NCI-H2196 treated with DMSO at 0.1 percent for 48 hours (cell line): ENCODE results near the gene PAPOLG.

Source experiments
- DNase-seq: peaks from one replicate; lab custom pipeline; 2025; ENCODE audit not compliant: unreplicated experiment; lab: John Stamatoyannopoulos, UW

Gene PAPOLG

DNA sequence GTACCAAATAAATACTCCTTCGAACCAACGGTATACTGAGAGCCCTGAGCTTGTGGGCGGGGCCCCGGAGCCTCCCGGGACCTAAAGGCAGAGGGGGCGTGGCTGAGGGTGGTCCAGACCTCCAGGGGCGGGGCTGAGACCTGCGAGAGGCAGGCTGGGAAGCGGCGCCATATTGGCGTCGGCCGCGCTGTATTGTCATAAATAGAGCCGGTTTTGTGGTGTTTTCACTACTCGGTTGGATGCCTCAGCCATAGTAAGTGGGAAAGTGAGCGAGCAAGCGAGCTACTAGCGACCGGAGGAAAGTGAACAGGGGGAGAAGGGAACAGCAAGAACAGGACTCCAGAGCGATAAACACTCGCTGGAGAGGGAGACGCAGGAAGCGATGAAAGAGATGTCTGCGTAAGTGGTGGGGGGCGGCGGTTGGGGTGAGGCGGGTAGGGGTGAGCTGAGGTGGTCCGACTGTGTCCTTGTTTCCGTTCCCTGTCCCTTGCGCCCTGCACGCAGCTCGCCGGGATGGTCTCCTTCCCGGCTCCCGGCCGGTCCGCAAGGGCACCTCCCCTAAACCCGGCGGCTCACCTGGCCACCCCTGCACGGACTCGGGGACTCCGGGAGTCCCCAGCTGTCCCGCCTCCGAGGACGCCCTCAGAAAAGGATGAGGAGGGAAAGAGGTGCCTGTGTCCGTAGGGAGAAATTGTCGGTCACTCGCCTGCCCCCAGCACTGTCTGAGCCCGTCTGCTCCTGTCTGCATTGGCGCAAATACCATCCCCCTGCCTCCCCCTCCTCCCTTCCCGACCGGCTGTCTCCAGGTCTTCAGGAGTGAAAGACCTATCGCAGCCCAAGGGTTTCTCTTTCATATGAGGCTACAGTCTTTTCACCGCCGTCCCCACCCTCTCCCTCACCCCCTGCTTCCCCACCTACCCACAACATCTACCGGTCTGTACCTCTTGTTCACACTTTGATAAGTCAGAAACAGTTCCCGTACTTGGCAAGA, at the start of gene PAPOLG:
TSS of gene PAPOLG (plus strand) at position 172 of the 991 bp plus-strand sequence. CDS start at position 383, 211 bp downstream.
- peak; percentile 64 for DNase-seq

- DNase-seq: no peak
Observed at GRCh38 chr2:60707750-60708371, 48.2 kb upstream of the PAPOLG start.

- no peak for DNase-seq
Observed at GRCh38 chr2:60708630-60709320, 47.3 kb upstream of the PAPOLG start.

- DNase-seq: no peak
Observed at GRCh38 chr2:60710707-60711106, 45.4 kb upstream of the PAPOLG start.

DNA sequence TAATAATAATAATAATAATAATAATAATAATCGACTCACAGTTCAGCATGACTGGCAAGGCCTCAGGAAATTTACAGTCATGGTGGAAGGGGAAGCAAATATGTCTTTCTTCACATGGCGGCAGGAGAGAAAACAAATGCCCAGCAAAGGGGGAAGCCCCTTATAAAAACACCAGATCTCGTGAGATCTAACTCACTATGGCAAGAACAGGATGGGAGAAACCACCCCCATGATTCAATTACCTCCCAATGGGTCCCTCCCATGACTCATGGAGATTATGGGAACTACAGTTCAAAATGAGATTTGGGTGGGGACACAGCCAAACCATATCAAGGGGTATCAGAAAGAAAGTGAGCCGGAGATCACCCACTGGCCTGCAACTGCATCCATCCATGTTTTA, 40.5 kb upstream of the PAPOLG start:
- DNase-seq: no peak

DNA sequence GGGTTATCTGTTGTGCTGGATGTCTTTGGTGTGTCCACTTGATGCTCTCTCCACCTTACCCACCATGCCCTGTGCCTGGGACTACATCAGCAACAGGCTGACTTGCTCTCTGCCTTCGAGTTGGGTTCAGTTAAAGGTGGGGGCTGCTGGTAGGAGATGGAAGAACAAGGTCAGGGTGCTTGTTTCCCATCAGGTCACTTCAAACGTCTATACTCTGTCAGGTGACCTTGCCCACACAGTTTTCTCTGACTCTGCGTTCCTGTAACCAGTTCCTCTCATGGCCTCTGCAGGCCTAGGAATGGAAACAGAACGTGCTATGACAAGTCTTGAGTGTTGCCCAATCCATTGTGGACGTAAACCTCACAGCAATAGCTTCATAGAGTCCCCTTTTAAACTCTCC, 38.4 kb upstream of the PAPOLG start:
- no peak for DNase-seq

GRCh38 chr2:60719331-60719730, 36.7 kb upstream of the PAPOLG start:
- no peak for DNase-seq

- DNase-seq: no peak
Observed at GRCh38 chr2:60725466-60725865, 30.6 kb upstream of the PAPOLG start.

GRCh38 chr2:60728855-60729254, 27.2 kb upstream of the PAPOLG start:
- no peak for DNase-seq

DNA sequence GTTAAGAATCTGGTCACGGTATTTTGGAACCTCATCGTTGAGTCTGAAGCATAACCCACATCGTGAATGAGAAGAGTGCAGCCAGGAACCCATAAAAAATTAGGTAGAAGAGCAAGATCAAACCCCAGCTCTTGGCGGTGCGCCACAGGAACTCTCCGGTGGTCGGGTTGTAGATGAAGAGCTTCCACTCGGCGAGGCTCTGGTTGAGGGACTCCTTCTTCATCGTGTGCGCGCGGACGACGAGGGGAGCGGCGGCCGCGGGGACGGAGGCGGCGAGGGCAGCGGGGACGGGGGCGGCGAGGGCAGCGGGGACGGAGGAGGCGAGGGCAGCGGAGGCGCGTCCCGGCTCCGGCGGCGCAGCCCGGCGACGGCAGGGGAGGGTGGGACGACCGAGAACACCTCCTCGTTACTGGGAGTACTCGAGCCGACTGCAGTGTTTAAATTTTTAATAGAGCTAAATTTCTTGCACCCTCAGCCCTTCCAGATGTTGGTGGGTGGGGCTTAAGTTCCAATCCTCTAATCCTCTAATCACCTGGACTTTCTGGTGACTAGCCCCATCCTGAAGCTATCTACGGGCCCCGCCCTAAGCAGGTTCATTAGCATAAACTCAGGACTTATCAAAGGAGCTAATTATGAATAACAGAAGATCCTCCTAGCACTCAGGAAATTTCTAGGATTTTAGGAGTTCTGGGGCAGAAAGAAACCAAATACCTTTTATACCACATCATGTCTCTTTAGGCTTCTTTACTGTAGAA, 20.4 kb upstream of the PAPOLG start:
- no peak for DNase-seq

DNA sequence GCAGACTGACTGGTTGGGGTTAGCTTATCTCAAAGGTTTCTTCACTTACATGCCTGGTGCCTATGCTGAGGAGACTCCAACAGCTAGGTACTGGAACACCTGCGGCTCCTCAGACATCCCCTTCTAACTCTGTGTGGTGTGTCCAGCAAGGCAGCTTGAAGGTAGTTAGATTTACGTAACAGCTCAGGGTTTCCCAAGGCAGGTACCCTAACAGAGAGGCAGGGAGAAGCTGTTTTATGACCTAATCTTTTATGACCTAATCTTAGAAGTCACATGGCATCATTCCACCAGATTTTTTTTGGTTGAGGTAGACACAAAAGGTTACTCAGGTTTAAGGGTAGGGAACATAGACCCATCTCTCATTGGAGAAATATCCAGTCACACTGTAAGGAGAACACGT, 17.4 kb upstream of the PAPOLG start:
- no peak for DNase-seq

DNA sequence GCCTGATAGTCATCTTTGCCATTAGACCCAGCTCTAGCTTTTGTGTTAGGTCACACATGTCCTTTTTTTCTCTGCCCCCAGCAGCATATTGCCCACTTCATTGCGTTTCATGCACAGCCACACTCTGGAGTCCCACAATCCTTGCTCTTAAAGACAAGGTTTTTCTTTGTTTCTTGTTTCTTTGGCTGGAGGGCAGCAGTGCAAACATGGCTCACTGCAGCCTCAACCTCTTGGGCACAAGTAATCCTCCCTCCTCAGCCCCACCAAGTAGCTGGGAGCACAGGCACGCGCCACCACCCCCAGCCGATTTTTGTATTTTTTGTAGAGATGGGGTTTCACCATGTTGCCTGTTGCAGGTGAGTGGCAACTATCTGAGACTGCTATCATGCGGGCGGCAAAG, 16.9 kb upstream of the PAPOLG start:
- no peak for DNase-seq

GRCh38 chr2:60741576-60741975, 14.5 kb upstream of the PAPOLG start:
- DNase-seq: no peak

GRCh38 chr2:60742419-60742818, 13.6 kb upstream of the PAPOLG start:
- no peak for DNase-seq

DNA sequence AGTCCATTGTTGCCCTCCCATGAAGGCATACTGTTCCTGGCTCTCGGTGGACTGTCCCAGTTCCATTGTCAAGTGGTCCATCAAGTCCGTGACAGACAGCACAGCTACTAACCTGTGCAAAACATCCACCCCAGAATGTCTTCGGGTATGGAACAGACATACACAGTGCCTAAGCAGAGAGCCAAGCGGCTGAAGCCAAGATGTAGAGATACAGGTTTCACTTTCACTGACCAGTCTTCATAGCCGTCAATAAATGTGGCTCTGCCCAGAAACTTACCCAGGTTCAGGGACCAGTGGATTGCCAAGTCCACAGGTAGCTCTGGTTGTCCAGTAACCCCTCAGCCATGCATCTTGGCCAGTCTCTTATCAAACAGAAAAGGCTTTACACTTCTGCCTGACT, 10.7 kb upstream of the PAPOLG start:
- no peak for DNase-seq

GRCh38 chr2:60745761-60746160, 10.3 kb upstream of the PAPOLG start:
- no peak for DNase-seq

GRCh38 chr2:60746318-60746717, 9.8 kb upstream of the PAPOLG start:
- DNase-seq: no peak

DNA sequence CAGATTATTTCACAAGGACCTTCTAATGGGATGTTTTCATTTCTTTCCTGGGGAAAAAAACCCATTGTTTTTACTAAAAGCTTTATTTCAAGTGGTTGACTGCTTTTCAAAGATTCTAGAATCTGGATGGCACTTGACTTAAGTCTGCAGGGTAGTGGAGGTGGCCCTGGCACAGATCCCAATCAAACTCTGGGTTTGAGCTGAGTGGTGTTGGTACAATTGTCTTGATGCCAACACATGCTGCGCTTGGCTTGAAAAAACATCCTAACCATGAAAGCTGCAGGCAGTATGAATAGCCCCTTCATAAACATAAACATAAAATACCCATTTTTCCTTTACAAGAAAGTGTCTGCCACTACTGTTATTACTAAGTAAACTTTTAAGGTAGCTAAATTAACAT, 3.6 kb downstream of the PAPOLG start:
- peak; percentile 7 for DNase-seq

DNA sequence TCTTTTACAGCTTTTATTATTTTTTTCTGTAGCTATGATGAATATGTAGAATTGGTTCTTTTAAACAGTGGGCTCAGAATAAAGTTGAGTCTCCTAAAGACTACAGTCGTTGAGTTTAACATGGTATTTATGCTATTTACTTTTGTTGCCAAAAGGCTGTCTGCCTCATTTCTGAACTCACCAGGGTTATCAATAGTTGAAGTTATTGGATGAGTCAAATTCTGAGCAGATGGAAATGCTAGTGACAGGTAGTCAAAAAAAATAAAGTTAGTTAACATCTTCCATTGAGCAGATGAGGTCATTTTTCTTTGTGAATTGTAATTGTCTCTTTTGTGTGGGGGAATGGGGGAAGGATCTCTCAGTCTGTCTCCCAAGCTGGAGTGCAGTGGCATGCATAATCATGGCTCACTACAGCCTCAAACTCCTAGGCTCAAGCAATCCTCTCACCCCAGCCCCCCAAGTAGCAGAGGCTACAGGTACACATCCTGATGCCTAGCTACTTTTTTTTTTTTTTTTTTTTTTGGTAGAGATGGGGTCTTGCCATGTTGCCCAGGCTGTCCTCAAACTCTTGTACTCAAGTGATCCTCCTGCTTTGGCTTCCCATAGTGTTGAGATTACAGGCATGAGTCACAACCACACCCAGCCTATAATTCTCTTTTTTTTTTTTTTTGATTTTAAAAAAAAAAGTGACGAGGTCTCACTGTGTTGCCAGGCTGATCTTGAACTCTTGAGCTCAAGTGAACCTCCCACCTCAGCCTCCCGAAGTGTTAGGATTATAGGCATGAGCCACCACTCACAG, 8.9 kb downstream of the PAPOLG start:
- DNase-seq: no peak

DNA sequence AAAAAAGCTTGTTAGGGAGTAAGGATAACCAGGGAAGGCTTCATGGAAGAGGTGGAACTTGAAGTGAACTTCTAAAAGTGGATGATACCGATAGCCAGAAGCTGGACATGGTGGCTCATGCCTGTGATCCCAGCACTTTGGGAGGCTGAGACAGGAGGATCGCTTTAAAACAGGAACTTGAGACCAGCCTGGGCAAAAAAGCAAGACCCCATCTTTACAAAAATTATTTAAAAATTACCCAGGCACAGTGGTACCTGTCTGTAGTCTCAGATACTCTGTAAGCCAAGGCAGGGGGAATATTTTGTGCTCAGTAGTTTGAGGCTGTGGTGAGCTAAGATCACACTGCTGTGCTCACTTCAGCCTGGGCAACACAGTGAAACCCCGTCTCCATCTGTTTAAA, 10.2 kb downstream of the PAPOLG start:
- no peak for DNase-seq
